Peyer's patch (tissue), 4 donors: ENCODE results near the gene TLR7.

Source experiments
- POLR2A ChIP-seq, 2 donors: fragments of 450-650 bp; IDR thresholded peaks; one replicate each; pipeline ENCODE4 v1.5.1; 2017; ENCODE audit warnings: antibody characterized with exemption in 2 of 2, mild to moderate bottlenecking in 2 of 2, moderate library complexity in 2 of 2
- TF ChIP-seq, protein P1 (sequence below), 6 experiments: fragments of 450-650 bp in 4 of 6; fragments of 200-600 bp in 2 of 6; sonication (generic) in 1 of 6; IDR thresholded peaks; one replicate each; pipeline ENCODE4 v1.5.1; 2017 to 2019; ENCODE audit warnings: antibody characterized with exemption in 6 of 6, mild to moderate bottlenecking in 3 of 6, moderate library complexity in 1 of 6

DNA sequence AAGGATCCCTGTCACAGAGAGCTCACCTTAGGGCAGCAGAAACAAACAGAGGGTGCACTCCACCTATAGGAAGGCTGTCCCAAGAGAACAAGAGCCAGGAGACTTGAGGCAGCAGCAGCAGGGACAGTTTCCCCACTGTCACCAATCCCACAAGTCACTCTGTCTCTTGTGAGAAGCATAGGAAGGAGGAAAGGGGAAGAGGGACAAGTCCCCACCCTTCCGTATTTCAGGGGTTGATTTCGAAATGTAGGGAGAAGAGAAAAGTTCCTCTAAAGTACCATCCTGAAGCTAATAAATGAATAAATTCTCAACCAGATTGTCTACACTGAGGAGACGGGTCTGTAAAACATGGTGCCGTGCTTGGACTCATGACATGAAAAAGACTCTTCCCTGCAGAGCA lies 30.1 kb downstream of the TLR7 start:
- TF ChIP-seq, protein P1, sequence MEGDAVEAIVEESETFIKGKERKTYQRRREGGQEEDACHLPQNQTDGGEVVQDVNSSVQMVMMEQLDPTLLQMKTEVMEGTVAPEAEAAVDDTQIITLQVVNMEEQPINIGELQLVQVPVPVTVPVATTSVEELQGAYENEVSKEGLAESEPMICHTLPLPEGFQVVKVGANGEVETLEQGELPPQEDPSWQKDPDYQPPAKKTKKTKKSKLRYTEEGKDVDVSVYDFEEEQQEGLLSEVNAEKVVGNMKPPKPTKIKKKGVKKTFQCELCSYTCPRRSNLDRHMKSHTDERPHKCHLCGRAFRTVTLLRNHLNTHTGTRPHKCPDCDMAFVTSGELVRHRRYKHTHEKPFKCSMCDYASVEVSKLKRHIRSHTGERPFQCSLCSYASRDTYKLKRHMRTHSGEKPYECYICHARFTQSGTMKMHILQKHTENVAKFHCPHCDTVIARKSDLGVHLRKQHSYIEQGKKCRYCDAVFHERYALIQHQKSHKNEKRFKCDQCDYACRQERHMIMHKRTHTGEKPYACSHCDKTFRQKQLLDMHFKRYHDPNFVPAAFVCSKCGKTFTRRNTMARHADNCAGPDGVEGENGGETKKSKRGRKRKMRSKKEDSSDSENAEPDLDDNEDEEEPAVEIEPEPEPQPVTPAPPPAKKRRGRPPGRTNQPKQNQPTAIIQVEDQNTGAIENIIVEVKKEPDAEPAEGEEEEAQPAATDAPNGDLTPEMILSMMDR (IDR thresholded peaks at IDR 0.05), result no peak
- TF ChIP-seq POLR2A (IDR thresholded peaks at IDR 0.05), result no peak
